Gastrocnemius medialis (tissue), 4 donors: ENCODE measurements around the gene CACNA2D2.

Experiments
- POLR2A ChIP-seq, 2 donors: fragments of 450-650 bp; IDR thresholded peaks; one replicate each; pipeline ENCODE4 v1.6.1; 2017; ENCODE audit warnings: antibody characterized with exemption in 2 of 2, mild to moderate bottlenecking in 2 of 2, moderate library complexity in 2 of 2
- TF ChIP-seq, protein P1 (sequence below), 5 experiments: fragments of 450-650 bp in 3 of 5; fragments of 200-600 bp in 2 of 5; sonication (generic) in 2 of 5; IDR thresholded peaks in 4 of 5; conservative IDR thresholded peaks in 1 of 5; 1 replicate in 4 of 5; 2 replicates in 1 of 5; pipeline ENCODE4 v1.5.1; 2016 to 2019; ENCODE audit warnings: antibody characterized with exemption in 5 of 5, mild to moderate bottlenecking in 3 of 5, moderate library complexity in 3 of 5

DNA sequence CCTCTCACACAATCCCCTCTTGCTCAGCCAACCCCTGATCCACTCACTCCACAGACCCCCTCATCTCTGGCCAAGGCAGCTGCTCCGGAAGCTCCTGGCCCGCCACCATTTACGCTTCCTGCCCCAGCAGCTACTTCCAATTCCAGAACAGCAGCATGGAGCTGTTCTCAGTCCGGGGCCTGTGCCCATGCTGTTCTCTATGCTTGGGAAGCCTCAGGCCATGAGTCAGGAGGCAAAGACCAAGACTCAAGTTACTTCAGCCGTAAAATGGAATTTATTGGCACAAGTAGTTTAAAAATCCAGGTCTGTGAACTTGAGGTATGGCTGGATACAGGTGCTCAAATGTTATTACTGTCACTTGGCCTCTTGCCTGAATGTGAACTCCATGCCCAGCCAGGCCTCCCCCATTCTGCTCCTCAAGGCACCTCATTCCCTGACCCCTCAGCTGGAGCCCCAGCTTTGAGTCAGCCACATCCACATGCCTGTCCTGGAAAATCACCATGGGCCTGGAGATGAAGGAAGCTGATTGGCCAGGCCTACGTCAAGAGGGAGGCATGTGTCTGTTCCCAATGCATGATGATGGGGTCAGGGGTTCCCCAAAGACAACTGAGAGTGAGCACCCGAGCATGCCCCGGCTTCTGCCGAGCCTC is 31.4 kb upstream of the CACNA2D2 start:
- TF ChIP-seq POLR2A (IDR thresholded peaks at IDR 0.05) = no peak
- TF ChIP-seq, protein P1, sequence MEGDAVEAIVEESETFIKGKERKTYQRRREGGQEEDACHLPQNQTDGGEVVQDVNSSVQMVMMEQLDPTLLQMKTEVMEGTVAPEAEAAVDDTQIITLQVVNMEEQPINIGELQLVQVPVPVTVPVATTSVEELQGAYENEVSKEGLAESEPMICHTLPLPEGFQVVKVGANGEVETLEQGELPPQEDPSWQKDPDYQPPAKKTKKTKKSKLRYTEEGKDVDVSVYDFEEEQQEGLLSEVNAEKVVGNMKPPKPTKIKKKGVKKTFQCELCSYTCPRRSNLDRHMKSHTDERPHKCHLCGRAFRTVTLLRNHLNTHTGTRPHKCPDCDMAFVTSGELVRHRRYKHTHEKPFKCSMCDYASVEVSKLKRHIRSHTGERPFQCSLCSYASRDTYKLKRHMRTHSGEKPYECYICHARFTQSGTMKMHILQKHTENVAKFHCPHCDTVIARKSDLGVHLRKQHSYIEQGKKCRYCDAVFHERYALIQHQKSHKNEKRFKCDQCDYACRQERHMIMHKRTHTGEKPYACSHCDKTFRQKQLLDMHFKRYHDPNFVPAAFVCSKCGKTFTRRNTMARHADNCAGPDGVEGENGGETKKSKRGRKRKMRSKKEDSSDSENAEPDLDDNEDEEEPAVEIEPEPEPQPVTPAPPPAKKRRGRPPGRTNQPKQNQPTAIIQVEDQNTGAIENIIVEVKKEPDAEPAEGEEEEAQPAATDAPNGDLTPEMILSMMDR (IDR thresholded peaks at IDR 0.05 in 4 of 5, conservative IDR thresholded peaks at IDR 0.05 in 1 of 5) = no peak
